ENCODE results near the gene SH2B2.
"Not testable (repeated sequence)": the region's sequence is repeated elsewhere in the genome, so short reads cannot be mapped to it uniquely, and the experiment has no call there.

SH2B2 gene

GRCh38 chr7:102337002-102337401 lies 50.3 kb downstream of the SH2B2 start:
- DNase-seq (ENCODE audit: low read depth), result not testable (repeated sequence)

GRCh38 chr7:102337420-102337819 lies 50.8 kb downstream of the SH2B2 start:
- not testable (repeated sequence) for DNase-seq (ENCODE audit: low read depth)

- DNase-seq (ENCODE audit: low read depth), result not testable (repeated sequence)
These were observed 54.1 kb downstream of the SH2B2 start for GRCh38 chr7:102340599-102341368.

- DNase-seq (ENCODE audit: low read depth), result not testable (repeated sequence)
These were observed 60.3 kb downstream of the SH2B2 start for GRCh38 chr7:102346983-102347382.

GRCh38 chr7:102356344-102356743 lies 69.7 kb downstream of the SH2B2 start, which contains the start of gene SPDYE6:
Gene SPDYE6, minus strand, starts transcription at chr7:102356444. Its CDS starts 421 bp downstream, at chr7:102356023.
- DNase-seq (ENCODE audit: low read depth), result not testable (repeated sequence)

- peak; percentile 99 for DNase-seq (ENCODE audit: low read depth)
These were observed 77.1 kb downstream of the SH2B2 start for GRCh38 chr7:102363549-102364393.

GRCh38 chr7:102364394-102364886 lies 77.8 kb downstream of the SH2B2 start:
- peak; percentile 23 for DNase-seq (ENCODE audit: low read depth)

- DNase-seq (ENCODE audit: low read depth), result peak; percentile 23
These were observed 78.7 kb downstream of the SH2B2 start for GRCh38 chr7:102365390-102365789.

- not testable (repeated sequence) for DNase-seq (ENCODE audit: low read depth)
These were observed 83.4 kb downstream of the SH2B2 start for GRCh38 chr7:102370038-102370437.
